Measurements from ENCODE around the gene MTF1.
"Not testable (repeated sequence)": the region's sequence is repeated elsewhere in the genome, so short reads cannot be mapped to it uniquely, and the experiment has no call there.

The MTF1 gene

DNA sequence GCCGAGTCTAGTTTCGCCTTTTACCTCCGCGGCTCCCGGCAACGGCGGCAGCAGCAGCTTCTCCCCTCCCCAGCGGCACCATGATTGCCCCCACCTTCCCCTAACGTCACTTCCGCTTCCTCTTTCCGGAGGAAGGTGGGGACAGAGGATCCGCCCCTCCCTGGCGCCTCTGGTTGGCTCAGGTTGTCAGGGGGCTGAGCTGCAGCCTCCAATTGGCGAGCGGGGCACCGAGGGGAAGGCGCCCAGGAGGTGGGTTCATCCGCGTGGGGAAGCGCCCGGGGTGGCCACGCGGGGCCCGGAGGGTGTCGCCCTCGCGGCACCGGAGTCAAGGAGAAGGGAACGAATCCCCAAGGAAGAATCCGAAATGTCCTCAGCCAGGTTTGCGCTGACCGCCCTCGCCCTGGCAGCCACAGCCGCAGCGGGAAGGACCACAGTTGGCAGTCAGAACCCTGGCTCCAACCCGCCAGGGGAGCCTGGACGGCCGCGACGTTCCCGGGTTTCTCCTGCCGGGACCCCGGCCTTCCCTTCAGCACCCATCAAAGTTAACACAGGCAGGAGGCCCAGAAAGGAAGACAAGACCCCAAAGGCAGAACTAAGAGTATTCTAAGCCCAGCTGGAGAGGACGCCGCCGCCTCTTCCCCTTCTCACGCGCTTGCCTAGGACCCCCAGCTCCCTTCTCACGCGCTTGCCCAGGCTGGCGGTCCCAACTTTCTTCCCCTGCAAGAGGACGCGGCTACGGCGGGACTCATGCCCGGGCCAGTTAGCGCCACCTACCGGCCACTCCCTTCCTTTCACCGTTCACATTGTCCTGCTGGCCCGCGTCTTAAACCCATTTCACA, at the start of gene MTF1:
Gene MTF1 (minus strand): TSS at position 86 of the 839 bp plus-strand sequence. CDS start 1,934 bp downstream, outside the sequence.
- DNase-seq (ENCODE audit: low read depth) = peak; percentile 94

DNA sequence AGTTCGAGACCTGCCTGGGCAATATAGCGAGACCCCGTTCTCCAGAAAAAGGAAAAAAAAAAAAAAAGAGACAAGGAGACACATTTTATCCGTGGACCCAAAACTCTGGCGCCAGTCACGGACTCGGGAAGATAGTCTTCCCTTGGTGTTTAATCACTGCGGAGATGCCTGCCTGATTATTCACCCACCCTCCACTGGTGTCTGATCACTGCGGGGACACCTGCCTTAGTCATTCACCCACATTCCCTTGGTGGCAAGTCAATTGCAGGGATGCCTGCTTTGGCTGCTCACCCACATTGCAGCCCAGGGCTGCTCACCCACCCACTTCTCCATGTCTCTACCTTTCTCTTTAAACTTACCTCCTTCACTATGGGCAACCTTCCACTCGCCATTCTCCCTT, 49.1 kb upstream of the MTF1 start:
- not testable (repeated sequence) for DNase-seq (ENCODE audit: low read depth)

DNA sequence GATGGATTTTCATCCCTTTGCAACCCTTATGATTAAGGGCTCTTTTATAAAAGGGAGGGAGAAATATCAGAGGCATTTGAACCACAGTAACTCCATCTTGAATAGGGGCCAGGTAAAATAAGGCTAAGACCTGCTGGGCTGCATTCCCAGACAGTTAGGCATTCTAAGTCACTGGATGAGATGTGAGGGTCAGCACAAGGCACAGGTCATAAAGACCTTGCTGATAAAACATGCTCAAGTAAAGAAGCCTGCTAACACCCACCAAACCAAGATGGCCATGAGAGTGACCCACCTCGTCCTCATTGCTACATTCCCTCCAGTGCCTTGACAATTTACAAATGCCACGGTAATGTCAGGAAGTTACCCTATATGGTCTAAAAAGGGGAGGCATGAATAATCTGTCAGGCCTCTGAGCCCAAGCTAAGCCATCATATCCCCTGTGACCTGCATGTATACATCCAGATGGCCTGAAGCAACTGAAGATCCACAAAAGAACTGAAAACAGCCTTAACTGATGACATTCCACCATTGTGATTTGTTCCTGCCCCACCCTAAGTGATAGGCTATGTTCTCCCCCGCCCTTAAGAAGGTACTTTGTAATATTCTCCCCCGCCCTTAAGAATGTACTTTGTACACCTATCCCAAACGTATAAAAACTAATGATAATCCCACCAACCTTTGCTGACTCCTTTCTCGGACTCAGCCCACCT, 48.2 kb upstream of the MTF1 start:
- not testable (repeated sequence) for DNase-seq (ENCODE audit: low read depth)

GRCh38 chr1:37906591-37906990, 47.2 kb upstream of the MTF1 start:
- DNase-seq (ENCODE audit: low read depth) = not testable (repeated sequence)

DNA sequence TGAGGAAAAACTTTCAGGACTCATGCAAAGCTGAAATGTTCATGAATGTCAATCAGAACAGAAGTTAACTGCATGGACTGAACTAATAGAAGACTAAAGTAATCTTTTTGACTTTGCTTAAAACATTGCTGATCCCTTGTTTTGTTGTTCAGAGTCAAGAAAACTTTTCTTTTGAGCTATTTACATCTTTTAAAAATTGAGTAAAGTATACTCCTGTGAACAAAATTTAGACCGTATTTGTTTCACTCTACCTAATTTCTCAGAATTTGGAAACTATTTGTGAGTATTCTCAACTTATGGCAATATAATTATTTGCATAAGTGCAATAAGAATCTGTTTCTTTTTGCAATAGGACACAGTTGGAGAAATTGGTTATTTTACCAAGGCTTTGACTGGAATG, 46.3 kb upstream of the MTF1 start:
- DNase-seq (ENCODE audit: low read depth) = no peak

GRCh38 chr1:37903921-37904320, 44.5 kb upstream of the MTF1 start:
- not testable (repeated sequence) for DNase-seq (ENCODE audit: low read depth)

DNA sequence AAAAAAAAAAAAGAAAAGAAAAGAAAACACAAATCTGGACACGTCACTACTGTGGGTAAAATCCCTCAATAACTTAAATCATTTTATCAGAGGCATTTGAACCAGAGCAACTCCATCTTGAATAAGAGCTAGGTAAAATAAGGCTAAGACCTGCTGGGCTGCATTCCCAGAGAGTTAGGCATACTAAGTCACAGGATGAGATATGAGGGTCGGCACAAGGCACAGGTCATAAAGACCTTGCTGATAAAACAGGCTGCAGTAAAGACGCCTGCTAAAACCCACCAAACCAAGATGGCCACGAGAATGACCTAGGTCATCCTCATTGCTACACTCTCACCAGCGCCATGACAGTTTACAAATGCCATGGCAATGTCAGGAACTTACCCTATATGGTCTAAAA, 43.6 kb upstream of the MTF1 start:
- no peak for DNase-seq (ENCODE audit: low read depth)

DNA sequence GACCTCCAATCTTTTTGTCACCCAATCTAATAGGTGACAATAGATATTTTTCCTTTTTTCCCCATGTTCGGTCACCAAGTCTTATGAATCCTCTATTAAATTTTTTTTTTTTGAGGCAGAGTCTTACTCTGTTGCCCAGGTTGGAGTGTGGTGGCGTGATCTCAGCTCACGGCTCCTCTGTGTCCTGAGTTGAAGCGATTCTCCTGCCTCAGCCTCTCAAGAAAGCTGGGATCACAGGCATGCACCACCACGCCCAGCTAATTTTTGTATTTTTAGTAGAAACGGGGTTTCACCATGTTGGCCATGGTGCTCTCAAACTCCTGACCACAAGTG, 42.5 kb upstream of the MTF1 start:
- DNase-seq (ENCODE audit: low read depth) = no peak

- DNase-seq (ENCODE audit: low read depth) = no peak
Observed at GRCh38 chr1:37901191-37901892, 42.0 kb upstream of the MTF1 start.

- DNase-seq (ENCODE audit: low read depth) = not testable (repeated sequence)
Observed at GRCh38 chr1:37897563-37897962, 38.2 kb upstream of the MTF1 start.

DNA sequence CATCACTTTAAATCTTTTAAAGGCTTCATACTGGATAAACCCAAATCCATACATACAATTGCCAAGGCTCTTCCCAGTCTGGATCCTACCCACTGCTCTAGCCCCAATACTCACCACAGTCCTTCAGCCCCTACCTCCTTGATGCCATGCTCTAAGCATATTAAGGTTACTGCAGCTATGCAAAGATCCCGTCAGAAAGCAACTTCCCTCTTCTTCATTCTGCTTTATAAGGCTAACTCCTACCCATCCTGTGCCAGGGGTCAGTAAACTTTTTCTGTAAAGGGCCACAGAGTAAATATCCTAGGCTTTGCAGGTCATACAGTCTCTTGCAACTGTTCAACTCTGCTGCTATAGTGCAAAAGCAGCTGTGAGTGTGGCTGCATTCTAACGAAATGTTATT, 34.3 kb upstream of the MTF1 start:
- DNase-seq (ENCODE audit: low read depth) = no peak

- DNase-seq (ENCODE audit: low read depth) = no peak
Observed at GRCh38 chr1:37892151-37893047, 33.0 kb upstream of the MTF1 start.

- DNase-seq (ENCODE audit: low read depth) = no peak
Observed at GRCh38 chr1:37890378-37891014, 31.1 kb upstream of the MTF1 start.

DNA sequence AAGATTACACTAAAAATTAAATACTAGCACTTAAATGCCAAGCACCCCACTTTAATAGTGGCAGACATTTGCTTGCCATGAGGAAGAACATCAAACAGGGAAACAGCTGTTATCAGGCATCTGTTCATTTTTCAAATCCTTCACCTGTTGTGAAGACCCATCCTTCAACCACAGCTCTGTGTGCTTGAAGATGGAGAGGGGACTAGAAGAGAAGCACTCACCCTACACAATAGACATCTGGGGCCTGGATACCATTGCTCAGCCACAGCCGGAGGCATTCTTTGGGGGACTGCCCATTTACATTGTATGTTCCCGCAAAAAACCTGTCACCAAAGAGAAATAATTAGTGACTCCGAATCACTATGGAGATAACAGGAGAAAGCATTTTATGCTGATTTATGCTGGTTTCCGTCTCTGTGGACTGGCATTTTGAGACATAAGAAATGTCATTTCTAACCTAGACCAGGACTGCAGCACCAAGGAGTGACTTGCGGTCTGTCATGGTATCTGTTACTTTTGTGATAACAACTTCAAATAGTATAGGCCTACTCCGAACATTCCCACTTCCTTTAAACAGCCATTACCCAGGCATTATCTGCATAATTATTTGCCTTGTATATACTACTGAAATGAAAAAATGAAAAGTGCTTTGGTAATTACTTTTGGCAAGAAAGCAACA, 28.8 kb upstream of the MTF1 start:
- DNase-seq (ENCODE audit: low read depth) = no peak

GRCh38 chr1:37884145-37884544, 24.8 kb upstream of the MTF1 start:
- DNase-seq (ENCODE audit: low read depth) = no peak

GRCh38 chr1:37883671-37884070, 24.3 kb upstream of the MTF1 start:
- DNase-seq (ENCODE audit: low read depth) = no peak

DNA sequence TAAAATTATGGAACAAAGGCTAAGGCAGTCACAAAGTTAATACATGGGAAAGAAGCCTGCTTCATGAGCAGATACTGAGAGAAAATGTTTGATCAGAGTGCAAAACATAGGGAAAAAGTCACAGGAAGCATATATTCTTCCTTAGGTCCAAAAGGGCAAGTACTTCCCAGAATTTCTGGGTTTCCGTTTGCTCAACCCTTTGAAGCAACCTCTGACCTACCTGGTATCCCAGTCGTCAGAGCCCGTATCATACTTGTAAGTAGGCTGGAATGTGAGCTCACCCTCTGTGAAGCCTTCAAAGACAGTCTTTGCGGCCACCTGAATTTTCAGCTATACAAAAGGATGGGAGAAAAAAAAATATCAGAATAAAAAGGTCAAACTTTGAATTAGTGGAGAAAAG, 20.5 kb upstream of the MTF1 start:
- DNase-seq (ENCODE audit: low read depth) = no peak

GRCh38 chr1:37878071-37878470, 18.7 kb upstream of the MTF1 start:
- DNase-seq (ENCODE audit: low read depth) = no peak

GRCh38 chr1:37875833-37876232, 16.4 kb upstream of the MTF1 start:
- DNase-seq (ENCODE audit: low read depth) = no peak

DNA sequence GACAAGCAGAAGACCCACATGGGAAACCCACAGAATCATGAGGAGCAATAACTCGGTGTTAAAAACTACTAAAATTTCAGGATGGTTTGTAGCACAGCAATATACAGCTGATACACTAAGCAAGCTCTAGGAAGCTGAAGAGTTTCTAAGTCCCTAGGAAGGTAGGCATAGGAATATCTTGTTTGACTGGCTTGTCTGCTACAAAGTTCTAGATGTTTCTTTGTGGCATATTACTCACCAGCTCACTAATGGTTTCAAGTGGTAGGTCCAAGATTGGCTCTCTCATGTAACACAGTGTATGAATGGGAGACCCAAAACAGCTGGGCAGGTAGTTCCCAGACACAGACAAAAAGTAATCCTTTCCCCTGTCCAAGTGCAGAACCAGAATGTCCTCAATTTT, 13.3 kb upstream of the MTF1 start:
- no peak for DNase-seq (ENCODE audit: low read depth)

DNA sequence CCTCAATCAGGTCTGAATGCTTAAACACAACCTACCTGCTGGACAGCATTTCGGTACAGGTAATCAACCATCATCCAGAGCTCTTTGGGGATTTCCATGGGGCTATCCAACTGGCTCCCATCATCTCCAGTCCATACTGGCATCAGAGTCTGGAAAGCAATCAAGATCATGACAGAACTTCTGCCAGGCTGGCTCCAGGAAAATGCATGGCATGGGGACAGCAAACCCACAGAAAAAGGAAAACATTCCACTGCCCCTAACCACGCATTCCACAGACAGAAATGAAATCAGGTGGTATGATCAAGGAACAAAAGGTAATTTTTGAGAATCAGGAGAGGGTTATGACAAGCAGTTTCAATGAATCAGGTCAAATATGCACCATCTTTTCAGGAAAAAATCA, 9.1 kb upstream of the MTF1 start:
- DNase-seq (ENCODE audit: low read depth) = no peak
